ENCODE data around the gene TMEM50A.
A peak's percentile ranks its signal among the peaks of the same experiment; 100 is the strongest.
"Not testable (repeated sequence)": the region's sequence is repeated elsewhere in the genome, so short reads cannot be mapped to it uniquely, and the experiment has no call there.

The TMEM50A gene

DNA sequence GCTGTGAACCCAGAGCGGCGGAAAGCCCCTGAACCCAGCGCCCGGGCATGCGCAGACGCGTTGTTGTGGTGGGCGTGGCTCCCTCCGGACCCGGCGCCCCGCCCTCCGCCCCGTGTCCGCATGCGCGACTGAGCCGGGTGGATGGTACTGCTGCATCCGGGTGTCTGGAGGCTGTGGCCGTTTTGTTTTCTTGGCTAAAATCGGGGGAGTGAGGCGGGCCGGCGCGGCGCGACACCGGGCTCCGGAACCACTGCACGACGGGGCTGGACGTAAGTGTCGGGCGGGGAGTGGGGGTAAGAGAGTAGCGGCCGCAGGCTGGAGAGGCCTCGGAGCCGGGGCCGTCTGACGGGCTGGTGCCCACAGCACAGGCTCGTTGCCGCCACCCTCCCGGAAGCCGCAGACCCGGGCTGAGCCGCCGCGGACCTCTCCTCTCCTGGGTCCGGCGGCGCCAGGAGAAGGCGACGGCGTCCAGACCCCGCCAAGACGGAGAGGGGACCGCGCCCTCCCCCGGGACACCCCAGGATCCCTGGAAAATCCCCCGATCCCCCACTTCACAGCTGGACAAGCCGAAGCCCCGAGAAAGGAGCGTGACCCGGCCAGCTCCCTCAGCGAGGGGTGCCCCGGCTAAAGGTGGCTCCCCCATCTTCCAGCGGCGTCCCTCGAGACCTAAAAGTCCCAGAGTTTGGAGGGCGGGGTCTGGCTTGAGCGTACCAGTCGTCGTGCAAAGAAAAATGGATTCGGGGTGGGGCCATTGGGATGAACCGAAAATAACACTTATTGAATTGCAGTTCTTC lies at the start of gene TMEM50A:
TSS of gene TMEM50A (plus strand) at position 147 of the 794 bp plus-strand sequence. CDS start 2,153 bp downstream, outside the sequence.
- DNase-seq (ENCODE audit: low read depth in 2 of 2): peak; percentile 79 to 81

DNA sequence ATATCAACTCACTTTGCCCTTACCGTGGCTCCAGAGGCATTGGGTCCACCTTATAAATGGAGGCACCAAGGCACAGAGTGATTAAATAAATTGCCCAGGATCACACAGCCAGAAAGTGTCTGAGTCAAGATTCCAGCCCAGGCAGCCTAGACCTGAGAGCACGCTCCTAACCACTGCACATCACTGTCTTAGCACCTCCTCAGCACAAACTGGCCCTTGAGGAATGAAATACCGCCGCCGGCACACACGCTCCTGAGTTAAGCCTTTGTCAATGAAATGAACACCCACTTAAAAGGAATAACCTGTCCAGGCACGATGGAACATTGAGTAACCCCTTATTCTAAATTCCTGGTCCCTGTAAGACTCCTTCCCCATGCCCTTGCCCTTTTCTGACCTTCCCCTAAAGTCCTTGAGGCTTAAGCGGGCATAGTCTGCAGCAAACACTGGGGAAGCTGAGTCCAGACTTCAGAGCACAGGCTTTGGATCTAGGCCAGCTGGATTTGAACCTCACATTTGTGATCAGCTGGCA lies 49.5 kb upstream of the TMEM50A start:
- DNase-seq (ENCODE audit: low read depth in 2 of 2): not testable (repeated sequence)

DNA sequence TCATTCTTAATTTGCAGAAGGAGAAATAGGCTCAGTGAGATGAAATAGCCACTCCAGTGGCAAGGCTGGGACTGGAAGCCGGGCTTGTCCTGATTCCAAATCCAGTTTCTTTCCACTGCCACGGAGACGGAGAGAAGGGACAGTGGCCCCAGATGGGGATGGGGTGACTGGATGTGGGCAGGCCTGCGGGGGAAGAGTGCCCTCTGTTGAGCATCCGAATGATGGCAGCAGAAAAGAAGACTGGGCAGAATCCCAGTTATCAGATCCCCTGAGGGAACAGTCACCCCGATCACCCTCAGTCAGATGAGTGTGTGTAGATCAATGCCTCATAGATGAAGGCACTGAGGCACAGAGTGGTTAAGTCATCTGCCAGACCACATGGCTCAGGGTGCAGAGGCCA lies 48.1 kb upstream of the TMEM50A start:
- DNase-seq (ENCODE audit: low read depth in 2 of 2): not testable (repeated sequence)

DNA sequence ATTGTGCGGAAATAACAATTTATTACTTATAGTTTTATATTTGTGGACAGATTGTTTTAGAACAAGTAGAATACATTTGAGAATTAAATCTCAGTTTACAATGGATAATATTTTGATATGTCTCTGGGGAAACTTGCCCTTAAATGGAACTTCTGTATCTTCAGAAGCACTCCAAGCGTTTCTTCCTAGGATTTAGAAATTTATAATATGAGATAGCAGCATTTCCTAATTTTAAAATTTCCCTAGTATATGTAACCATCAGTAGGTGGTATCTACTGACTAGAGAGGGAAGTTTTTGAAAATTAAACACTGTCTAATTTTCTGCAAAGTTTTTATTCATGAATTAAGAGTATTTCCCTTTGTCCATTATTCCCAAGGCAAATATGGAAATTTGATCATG lies 44.7 kb upstream of the TMEM50A start:
- DNase-seq (ENCODE audit: low read depth in 2 of 2): not testable (repeated sequence)

DNA sequence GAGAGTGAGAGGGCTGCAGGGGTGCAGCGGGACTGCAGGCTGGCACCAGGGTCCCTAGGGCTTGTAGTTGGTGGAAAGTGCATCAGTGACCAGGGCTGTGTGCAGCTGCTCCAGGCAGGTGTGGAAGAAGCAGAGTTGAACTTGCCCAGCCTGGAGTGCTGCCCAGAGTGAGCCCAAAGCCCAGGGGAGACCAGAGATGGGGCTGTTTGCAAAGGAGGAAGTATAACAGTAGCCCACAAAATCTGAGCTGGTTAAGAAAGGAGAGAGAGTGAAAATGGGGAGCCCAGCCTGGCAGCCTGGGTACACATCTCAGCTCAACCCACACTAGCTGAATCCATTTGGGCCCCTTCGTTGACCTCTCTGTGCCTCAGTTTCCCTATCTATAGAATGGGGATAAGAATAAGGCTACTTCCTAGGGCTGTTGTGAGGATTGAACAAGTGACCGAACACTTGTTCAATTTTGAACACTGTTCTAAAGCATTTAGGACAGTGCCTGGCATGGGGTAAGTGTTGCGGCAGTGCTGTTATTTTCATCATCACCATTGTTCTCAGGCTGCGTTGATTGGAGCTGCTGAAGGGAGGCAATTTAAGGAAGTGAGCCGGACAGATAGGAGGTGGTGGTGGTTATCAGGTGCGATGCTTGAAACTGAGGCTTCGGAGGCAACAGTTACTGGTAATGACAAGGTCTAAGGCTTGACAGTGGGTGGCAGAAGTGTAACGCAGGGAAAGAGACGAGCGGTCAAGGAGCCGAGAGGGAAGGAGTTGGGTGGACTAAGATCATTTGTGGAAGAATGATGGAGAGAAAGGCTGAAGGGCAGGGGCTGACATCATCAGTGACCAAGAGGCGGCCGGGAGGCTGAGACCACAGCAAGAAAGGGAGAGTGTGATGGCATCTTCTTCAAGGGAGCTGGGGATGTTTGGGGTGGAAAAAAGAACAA lies 43.0 kb upstream of the TMEM50A start:
- DNase-seq (ENCODE audit: low read depth in 2 of 2): not testable (repeated sequence)

DNA sequence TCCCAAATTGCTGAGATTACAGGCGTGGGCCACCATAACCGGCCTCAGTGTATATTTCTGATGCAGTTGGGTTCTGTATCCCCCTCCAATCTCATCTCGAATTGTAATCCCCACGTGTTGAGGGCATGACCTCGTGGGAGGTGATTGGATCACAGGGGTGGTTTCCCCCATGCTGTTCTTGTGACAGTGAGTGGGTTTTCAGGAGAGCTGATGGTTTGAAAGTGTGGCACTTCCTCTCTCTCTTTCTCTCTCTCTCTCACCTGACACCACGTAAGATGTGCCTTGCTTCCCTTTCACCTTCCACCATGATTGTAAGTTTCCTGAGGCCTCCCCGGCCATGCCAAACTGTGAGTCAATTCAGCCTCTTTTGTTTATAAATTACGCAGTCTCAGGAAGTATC lies 41.6 kb upstream of the TMEM50A start:
- not testable (repeated sequence) for DNase-seq (ENCODE audit: low read depth in 2 of 2)

DNA sequence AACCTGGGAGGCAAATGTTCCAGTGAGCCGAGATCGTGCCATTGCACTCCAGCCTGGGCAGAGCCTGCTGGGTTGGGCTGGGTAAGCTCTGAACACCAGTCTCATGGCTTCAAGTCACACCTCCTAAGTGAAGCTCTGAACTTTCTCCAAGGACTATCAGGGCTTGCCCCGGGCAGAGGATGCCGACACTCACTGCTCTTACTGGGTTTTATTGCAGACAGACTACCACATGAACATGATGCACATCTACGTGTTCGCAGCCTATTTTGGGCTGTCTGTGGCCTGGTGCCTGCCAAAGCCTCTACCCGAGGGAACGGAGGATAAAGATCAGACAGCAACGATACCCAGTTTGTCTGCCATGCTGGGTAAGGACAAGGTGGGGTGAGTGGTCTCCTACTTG lies 37.4 kb upstream of the TMEM50A start:
- not testable (repeated sequence) for DNase-seq (ENCODE audit: low read depth in 2 of 2)

DNA sequence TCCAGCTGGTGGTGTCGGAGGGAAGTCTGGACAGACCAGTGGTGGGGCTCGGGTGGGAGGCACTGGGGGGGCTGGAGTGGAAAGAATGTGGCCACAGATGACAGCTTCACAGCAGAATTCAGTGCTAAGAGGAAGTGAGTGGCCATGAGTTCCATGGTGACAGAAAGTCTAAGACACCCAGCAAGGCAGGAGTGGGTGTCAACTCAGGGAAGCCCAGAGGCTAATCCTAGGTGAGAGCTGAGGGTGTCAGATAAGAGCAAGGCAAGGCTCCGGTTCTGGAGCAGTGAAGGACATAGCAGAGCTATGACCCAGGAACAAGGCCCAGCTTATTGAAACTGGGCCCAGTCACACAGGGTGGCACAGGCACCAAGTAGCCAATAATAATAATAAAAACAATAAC lies 35.8 kb upstream of the TMEM50A start:
- DNase-seq (ENCODE audit: low read depth in 2 of 2): not testable (repeated sequence)

DNA sequence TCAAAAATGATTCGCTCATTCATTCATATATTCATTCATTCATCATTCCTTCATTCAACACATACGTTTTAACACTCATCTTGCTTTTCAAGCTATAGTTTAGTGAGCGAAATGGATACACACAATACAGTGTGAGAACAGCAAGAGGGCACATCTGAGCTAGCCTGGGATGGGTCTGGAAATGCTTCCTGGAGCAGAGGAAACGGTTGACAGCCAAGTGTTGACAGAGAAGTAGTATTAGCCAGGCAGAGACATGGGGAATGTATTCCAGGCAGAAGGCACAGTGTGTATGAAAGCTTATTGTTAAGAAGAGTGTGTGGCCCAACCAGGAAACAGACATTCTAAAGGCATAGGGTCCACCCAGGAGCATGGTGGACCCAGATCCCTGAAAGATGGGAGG lies 33.2 kb upstream of the TMEM50A start:
- DNase-seq (ENCODE audit: low read depth in 2 of 2): not testable (repeated sequence)

DNA sequence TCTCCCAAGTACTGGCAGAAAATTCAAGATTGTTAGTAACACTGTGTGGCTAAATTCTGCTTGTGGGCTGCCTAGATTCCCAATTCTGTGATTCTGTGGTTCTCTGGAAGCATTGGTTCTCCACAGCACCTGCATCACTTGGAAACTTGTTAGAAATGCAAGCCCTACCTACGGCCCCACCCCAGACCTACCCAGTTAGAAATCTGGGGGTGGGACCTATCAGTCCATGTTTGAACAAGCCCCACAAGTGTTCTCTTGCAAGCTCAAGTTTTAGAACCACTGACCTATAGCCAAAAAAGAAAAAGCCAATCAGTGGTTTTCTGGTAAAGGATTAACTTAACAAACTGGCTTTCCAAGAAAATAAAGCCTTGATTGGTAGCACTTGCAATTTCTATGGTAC lies 30.0 kb upstream of the TMEM50A start:
- not testable (repeated sequence) for DNase-seq (ENCODE audit: low read depth in 2 of 2)

DNA sequence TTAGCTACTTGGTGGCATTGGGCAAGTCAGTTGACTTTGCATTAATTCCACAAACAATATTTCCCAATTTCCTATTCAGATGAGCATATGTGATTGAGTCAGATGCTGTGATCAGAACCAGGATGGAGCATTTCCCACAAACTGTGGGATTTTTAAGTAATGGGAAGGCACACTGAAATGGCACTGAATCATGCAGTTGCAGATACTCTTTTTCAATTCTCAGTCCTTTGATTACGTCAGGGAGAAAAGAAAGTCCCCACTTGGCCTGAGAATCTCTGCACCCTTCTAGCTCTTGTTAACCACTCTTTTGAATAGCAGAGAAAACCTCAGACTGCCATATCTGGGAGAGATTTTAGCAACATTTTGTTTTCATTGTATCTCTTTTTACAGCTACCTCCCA lies 29.0 kb upstream of the TMEM50A start:
- not testable (repeated sequence) for DNase-seq (ENCODE audit: low read depth in 2 of 2)

DNA sequence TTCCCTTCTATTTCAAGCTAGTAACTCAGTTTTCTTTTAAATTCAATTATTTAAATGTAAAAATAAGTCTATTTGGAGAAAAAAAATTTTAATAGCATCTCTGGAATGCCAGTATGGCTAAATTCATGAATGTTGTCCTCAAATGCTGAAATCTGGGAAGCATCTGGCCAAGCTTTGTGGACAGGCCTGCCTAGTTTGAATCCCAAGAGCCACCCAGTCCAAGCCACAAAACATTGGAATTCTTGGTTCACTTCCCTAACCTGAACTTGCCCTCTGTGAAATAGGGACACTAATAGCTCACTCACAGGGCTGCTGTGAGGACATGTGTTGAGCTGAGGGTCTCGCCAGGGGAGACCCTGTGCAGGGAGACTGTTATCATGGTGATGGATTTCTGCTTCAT lies 28.6 kb upstream of the TMEM50A start:
- DNase-seq (ENCODE audit: low read depth in 2 of 2): not testable (repeated sequence)

DNA sequence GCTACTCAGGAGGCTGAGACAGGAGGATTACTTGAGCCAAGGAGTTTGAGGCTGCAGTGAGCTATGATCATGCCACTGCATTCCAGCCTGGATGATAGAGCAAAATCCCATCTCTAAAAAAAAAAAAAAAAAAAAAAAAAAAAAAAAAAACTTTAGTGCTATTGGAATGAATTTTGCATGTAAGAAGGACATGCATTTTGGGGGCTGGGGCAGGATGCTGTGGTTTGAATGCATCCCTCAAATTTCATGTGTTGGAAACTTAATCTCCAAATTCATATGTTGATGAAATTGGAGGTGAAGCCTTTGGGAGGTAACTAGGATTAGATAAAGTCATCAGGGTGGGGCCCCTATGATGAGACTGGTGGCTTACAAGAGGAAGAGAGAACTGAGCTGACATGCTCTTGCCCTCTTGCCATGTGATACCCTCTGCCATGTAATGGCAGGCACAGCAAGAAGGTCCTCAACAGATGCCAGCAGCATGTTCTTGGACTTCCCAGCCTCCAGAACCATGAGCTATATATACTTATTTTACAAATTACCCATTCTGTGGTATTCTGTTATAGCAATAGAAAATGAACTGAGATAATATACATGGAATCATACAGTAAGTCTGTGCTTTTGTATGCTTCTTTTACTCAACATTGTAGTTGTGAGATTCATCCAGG lies 25.2 kb upstream of the TMEM50A start:
- not testable (repeated sequence) for DNase-seq (ENCODE audit: low read depth in 2 of 2)

DNA sequence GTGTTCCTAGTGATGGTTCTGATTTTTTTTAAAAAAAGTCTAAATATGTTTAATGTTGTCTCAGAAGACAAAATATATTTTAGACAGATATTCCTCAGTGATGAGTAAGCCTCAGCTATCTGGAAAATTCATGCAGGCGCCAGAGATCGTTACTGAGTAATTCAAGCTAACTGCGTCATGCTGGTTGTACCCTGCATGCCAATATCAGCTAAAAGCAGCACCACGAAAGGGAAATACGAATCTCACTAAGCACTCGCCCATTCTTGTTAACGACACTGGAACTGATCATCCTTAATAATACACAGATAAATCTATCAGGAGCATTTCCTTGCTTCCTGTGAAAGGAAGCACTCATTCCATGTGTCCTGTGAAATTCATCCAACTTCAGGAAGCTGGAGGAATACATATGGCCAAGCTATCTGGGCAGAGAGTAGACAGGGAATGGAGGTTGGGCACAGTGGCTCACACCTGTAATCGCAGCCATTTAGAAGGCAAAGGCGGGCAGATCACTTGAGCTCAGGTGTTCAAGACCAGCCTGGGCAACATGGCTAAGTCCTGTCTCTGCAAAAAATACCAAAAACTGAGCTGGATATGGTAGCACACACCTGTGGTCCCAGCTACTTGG lies 17.7 kb upstream of the TMEM50A start:
- DNase-seq (ENCODE audit: low read depth in 2 of 2): not testable (repeated sequence)

DNA sequence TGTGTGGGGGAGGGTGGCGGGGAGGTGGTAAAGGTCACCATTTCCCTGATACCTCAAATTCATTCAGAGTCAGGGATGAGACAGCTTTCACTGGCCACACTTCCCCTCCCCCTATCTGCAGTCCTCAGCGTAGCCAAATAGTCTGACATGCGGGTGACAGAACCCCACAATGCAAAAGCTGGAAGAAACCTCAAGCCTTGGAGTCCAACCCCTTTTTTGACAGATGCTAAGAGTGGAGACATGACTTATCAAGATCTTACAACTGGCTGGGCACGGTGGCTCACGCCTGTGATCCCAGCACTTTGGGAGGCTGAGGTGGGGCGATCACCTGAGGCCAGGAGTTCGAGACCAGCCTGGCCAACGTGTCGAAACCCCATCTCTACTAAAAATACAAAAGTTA lies 16.0 kb upstream of the TMEM50A start:
- DNase-seq (ENCODE audit: low read depth in 2 of 2): not testable (repeated sequence)

DNA sequence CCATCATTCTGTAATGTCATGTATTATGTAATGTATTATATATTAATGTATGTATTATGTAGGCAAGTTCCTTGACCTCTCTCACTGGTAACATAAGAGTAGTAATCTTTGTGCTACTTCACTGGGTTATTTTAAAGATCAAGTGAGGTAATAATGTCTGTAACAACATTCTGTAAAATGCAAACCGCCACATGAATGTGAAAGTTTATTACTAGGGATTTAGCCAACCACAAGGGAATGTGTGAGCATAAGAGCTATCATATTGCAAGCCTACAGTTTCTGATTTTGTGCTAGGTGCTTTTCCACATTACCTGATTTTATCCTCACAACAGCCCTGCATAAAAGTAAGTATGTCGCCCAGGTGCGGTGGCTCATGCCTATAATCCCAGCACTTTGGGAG lies 13.7 kb upstream of the TMEM50A start:
- DNase-seq (ENCODE audit: low read depth in 2 of 2): not testable (repeated sequence)

DNA sequence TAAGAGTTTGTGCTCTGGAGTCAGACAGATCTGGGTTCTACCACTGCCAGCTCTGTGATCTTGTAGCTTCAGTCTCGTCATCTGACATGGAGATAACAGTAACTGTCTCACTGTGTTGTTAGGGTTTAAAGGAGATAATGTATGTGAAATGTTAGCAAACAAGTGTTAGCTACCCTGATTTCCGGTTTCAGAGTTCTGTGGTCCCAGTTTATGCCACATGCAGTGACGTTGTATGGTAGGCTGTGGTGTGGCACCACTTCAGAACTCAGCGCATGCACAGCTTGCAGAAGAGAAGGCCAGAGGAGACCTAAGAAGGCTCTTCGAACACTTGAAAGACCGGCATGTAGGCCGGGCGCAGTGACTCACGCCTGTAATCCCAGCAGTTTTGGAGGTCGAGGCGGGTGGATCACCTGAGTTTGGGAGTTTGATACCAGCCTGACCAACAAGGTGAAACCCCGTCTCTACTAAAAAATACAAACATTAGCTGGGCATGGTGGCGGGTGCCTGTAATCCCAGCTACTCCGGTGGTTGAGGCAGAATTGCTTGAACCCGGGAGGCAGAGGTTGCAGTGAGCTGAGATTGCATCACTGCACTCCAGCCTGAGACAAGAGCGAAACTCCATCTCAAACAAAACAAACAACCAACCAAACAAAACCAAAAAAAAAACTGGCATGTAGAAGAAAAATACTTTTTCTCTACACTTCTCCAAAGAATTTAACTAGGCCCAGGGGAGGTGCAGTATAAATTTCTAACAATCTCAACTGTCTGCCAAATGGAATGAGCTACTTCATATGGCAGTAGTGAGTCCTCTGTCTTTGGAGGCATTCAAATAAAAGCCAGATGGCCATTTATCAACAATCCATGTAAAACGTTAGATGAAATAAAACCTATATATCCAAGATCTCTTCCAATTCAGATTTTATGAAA lies 10.0 kb upstream of the TMEM50A start:
- DNase-seq (ENCODE audit: low read depth in 2 of 2): not testable (repeated sequence)

DNA sequence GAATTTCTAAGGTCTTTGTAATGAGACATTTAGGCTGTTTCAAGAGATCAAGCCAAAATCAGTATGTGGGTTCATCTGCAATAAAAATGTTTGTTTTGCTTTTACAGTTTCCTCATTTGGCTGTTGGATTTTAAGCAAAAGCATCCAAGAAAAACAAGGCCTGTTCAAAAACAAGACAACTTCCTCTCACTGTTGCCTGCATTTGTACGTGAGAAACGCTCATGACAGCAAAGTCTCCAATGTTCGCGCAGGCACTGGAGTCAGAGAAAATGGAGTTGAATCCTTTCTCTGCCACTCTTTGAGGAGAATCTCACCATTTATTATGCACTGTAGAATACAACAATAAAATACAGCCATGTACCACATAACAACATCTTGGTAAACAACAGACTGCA lies 9.3 kb upstream of the TMEM50A start:
- not testable (repeated sequence) for DNase-seq (ENCODE audit: low read depth in 2 of 2)

DNA sequence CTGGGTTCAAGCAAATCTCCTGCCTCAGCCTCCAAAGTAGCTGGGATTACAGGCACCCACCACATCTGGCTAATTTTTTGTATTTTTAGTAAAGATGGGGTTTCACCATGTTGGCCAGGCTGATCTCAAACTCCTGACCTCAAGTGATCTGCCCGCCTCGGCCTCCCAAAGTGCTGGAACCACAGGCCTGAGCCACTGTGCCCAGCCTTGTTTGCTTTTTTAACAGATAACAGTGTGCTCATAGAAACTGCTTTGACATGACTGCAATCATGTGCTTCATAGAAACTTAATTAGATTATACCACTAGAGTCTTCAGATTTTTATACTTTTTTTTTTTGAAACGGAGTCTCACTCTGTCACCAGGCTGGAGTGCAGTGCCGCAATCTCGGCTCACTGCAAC lies 8.8 kb upstream of the TMEM50A start:
- DNase-seq (ENCODE audit: low read depth in 2 of 2): not testable (repeated sequence)

DNA sequence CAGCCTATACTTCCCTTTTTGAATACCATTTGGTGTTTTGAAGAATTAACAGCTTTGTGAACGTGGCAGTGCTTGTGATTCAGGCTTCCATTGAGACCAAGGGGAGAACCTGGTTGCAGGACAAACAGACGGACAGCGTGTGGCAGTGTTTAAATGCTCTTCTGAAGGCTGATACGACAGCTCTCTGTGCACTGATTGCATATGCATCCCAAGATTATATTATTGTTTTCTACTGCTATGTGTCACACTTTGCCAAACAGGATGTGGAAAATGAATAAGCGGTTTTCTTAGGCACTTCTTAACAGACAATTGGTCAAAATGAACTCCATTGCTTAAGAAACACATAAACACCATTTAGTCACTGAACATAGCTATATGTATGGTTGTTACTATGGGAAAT lies 8.2 kb upstream of the TMEM50A start:
- DNase-seq (ENCODE audit: low read depth in 2 of 2): not testable (repeated sequence)

All from stimulated activated CD8-positive, alpha-beta memory T cell treated with anti-CD3 and anti-CD28 coated beads, Interleukin-15, amount 100 ng/mL, for 4 hours (primary cell).